Left ventricle myocardium inferior (tissue), 1 donor: ENCODE measurements around the gene UBAP2. TPM values are rescaled to one million over a fixed set of nuclear protein-coding genes. Genes with fewer than 3 reads are reported as not detected.
"Not testable (repeated sequence)": the region's sequence is repeated elsewhere in the genome, so short reads cannot be mapped to it uniquely, and the experiment has no call there.

Experiments used
- DNase-seq: peaks from one replicate; pipeline ENCODE4 v3.0.0-alpha.2; 2020
- H3K27ac ChIP-seq: fragments of 200-600 bp; replicated peaks from 2 replicates; pipeline ENCODE4 v1.8.0; 2021
- H3K27me3 ChIP-seq: fragments of 200-600 bp; 2 replicates; pipeline ENCODE4 v1.8.0; 2021; ENCODE audit warnings: low read depth
- H3K36me3 ChIP-seq: fragments of 200-600 bp; 2 replicates; pipeline ENCODE4 v1.8.0; 2021
- H3K4me1 ChIP-seq: fragments of 200-600 bp; 2 replicates; pipeline ENCODE4 v1.8.0; 2021
- H3K4me3 ChIP-seq: fragments of 200-600 bp; 2 replicates; pipeline ENCODE4 v1.8.0; 2021; ENCODE audit warnings: mild to moderate bottlenecking, moderate library complexity
- H3K9me3 ChIP-seq: fragments of 200-600 bp; replicated peaks from 2 replicates; pipeline ENCODE4 v1.8.0; 2021
- CTCF ChIP-seq: fragments of 200-600 bp; IDR thresholded peaks from 2 replicates; pipeline ENCODE4 v1.8.0; 2021; ENCODE audit warnings: antibody characterized with exemption, mild to moderate bottlenecking, borderline replicate concordance
- intact Hi-C: fragments of 100-400 bp; cut with micrococcal nuclease; formaldehyde crosslinking; loops from one replicate; pipeline ENCODE4 v1.11.0; 2022
- total RNA-seq: library from RNA; stranded (reverse); fragmentation: NEBNext Ultra II Directional; extraction: Animal tissue kit (Norgen Biotek cat#: 25700); gene quantifications from one replicate; pipeline ENCODE4 v1.2.1, GENCODE V29; 2021
- donor health status: DM: no; HTN: yes; CAD: no; lungs with severe emphysema.

Gene UBAP2
- total RNA-seq, 1 donor from 2014 or later: 26.4 TPM

- H3K36me3 ChIP-seq: peaks cover 42% of the 10 kb centered on the region
- no peaks in the 10 kb centered on the region for H3K9me3 ChIP-seq
- no peaks in the 10 kb centered on the region for H3K27me3 ChIP-seq
- H3K4me1 ChIP-seq: peaks cover 3% of the 10 kb centered on the region
- DNase-seq: no peak
- H3K4me3 ChIP-seq: no peak overlapping the region
- intact Hi-C loops: no loop called here
- H3K27ac ChIP-seq: no peak overlapping the region
- TF ChIP-seq CTCF: no peak
These were observed 56.1 kb downstream of the UBAP2 start for GRCh38 chr9:33992632-33993031.

DNA sequence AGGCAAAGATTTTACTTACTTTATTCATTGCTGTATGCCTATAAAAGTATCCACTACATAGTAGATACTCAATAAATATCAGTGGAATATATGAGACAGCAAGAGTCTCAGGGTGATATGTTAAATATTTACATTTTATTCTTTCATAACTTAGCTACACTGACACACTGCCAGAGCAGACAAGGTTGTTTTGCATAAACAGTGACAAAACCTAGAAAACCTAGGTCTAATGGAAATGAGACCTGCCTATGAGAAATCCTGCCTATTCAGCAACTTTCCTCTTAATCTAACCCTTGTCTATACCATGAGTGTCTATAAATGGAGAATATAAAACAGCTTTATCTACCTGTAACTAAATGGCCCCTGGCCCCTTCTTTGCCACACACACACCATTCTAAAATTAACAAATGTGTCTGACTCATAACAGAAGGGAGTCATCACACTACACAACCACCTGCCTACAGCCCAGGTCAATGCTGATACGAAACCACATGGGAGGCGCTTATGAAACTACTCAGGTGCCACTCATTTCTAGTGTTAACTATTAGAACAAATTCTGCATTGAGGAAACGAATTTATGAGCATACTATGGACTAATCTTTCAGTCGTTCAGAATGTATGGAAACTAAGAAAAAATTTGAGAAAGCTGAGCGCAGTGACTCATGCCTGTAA lies 60.3 kb downstream of the UBAP2 start:
- Histone ChIP-seq H3K27ac (no peak overlapping the region), H3K4me1 (peaks cover 3% of the 10 kb centered on the region), H3K4me3 (no peak overlapping the region), H3K27me3 (no peaks in the 10 kb centered on the region), H3K36me3 (peaks cover 58% of the 10 kb centered on the region), H3K9me3 (no peaks in the 10 kb centered on the region)
- no peak for DNase-seq
- intact Hi-C loops: no loop called here
- no peak for TF ChIP-seq CTCF

GRCh38 chr9:33976414-33976813 lies 72.3 kb downstream of the UBAP2 start:
- DNase-seq: no peak
- Histone ChIP-seq H3K27ac (no peak overlapping the region), H3K4me1 (peaks cover 6% of the 10 kb centered on the region), H3K4me3 (no peak overlapping the region), H3K36me3 (peaks cover 31% of the 10 kb centered on the region), H3K9me3 (no peaks in the 10 kb centered on the region), H3K27me3 (no peaks in the 10 kb centered on the region)
- intact Hi-C loops: loop anchor here (10.0 kb wide), 1 partner anchor 88 kb away; no protein-coding TSS in a partner anchor
- no peak for TF ChIP-seq CTCF

- intact Hi-C loops: loop anchor here (10.0 kb wide), 1 partner anchor 92 kb away; no protein-coding TSS in a partner anchor
- Histone ChIP-seq H3K36me3 (peaks cover 46% of the 10 kb centered on the region), H3K4me1 (peaks cover 6% of the 10 kb centered on the region), H3K9me3 (no peaks in the 10 kb centered on the region), H3K27ac (no peak overlapping the region), H3K27me3 (no peaks in the 10 kb centered on the region), H3K4me3 (no peak overlapping the region)
- no peak for DNase-seq
- TF ChIP-seq CTCF: no peak
These were observed 76.0 kb downstream of the UBAP2 start for GRCh38 chr9:33972698-33973097.

GRCh38 chr9:33964086-33964768 lies 84.5 kb downstream of the UBAP2 start:
- intact Hi-C loops: no loop called here
- Histone ChIP-seq H3K4me1 (peaks cover 4% of the 10 kb centered on the region), H3K27me3 (no peaks in the 10 kb centered on the region), H3K36me3 (peaks cover 27% of the 10 kb centered on the region), H3K9me3 (no peaks in the 10 kb centered on the region), H3K4me3 (no peak overlapping the region), H3K27ac (no peak overlapping the region)
- no peak for TF ChIP-seq CTCF
- DNase-seq: no peak

DNA sequence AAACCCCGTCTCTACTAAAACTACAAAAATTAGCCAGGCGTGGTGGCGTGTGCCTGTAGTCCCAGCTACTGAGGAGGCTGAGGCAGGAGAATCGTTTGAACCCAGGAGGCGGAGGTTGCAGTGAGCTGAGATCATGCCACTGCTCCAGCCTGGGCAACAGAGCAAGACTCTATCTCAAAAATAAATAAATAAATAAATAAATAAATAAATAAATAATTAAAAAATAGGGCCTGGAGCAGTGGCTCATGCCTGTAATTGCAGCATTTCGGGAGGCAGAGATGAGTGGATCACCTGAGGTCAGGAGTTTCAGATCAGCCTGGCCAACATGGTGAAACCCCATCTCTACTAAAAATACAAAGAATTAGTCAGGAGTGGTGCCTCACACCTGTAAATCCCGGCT lies 86.2 kb downstream of the UBAP2 start:
- peaks cover 26% of the 10 kb centered on the region for H3K36me3 ChIP-seq
- H3K4me3 ChIP-seq, DNase-seq, H3K9me3 ChIP-seq, H3K27ac ChIP-seq, H3K4me1 ChIP-seq, intact Hi-C loops, H3K27me3 ChIP-seq: not testable (repeated sequence)
